Mammary epithelial cell (primary cell): Measurements from ENCODE around the gene JHY.

ENCODE experiments used
- EZH2 ChIP-seq: IDR thresholded peaks from 2 replicates; pipeline ENCODE4 v1.6.1; 2012; ENCODE audit warnings: low read length, inconsistent platforms, borderline replicate concordance
- TF ChIP-seq, protein P1 (sequence below), 2 donors: IDR thresholded peaks in 1 of 2; conservative IDR thresholded peaks in 1 of 2; 2 replicates each; pipeline ENCODE4 v1.5.1; 2011 to 2012; ENCODE audit warnings: inconsistent platforms in 2 of 2, low read length in 2 of 2, mild to moderate bottlenecking in 2 of 2, control low read depth in 1 of 2, low read depth in 1 of 2; ENCODE audit not compliant: insufficient read depth in 1 of 2; ENCODE audit errors: extremely low read depth in 1 of 2

GRCh38 chr11:122852796-122853160 lies 29.8 kb upstream of the JHY start:
- TF ChIP-seq, protein P1, sequence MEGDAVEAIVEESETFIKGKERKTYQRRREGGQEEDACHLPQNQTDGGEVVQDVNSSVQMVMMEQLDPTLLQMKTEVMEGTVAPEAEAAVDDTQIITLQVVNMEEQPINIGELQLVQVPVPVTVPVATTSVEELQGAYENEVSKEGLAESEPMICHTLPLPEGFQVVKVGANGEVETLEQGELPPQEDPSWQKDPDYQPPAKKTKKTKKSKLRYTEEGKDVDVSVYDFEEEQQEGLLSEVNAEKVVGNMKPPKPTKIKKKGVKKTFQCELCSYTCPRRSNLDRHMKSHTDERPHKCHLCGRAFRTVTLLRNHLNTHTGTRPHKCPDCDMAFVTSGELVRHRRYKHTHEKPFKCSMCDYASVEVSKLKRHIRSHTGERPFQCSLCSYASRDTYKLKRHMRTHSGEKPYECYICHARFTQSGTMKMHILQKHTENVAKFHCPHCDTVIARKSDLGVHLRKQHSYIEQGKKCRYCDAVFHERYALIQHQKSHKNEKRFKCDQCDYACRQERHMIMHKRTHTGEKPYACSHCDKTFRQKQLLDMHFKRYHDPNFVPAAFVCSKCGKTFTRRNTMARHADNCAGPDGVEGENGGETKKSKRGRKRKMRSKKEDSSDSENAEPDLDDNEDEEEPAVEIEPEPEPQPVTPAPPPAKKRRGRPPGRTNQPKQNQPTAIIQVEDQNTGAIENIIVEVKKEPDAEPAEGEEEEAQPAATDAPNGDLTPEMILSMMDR (conservative IDR thresholded peaks at IDR 0.05 in 1 of 2, IDR thresholded peaks at IDR 0.05 in 1 of 2; ENCODE audit: extremely low read depth in 1 of 2, insufficient read depth in 1 of 2, low read depth in 1 of 2, low read length in 2 of 2) = no peak
- TF ChIP-seq EZH2 = no peak
